ENCODE measurements around the gene MAN1A1. TPM values are rescaled to one million over a fixed set of nuclear protein-coding genes. Genes with fewer than 3 reads are reported as not detected.

MAN1A1 gene
- total RNA-seq, 2 donors from 2014 or later, result 17.9 to 27.9 TPM

- Histone ChIP-seq H3K4me3 (no peak overlapping the region), H3K27ac (no peak overlapping the region), H3K27me3 (replicated peaks; ENCODE audit: insufficient read depth) (no peaks in the 10 kb centered on the region), H3K9me3 (no peaks in the 10 kb centered on the region), H3K4me1 (replicated peaks) (no peaks in the 10 kb centered on the region), H3K36me3 (no peaks in the 10 kb centered on the region)
- intact Hi-C loops (cut with DNase I), result no loop called here
- DNase-seq (ENCODE audit: low spot score), result no peak
- no peak for TF ChIP-seq POLR2A (IDR thresholded peaks at IDR 0.05)
- no peak for TF ChIP-seq POLR2AphosphoS5 (IDR thresholded peaks at IDR 0.05)
- TF ChIP-seq CTCF (IDR thresholded peaks at IDR 0.05), result no peak
Measured at GRCh38 chr6:119264854-119265397, 84.6 kb downstream of the MAN1A1 start.

GRCh38 chr6:119262612-119263011 is 86.9 kb downstream of the MAN1A1 start:
- H3K4me1 ChIP-seq (replicated peaks), result no peaks in the 10 kb centered on the region
- WGBS, result 46% methylated on average over 2 of the region's 2 CpGs
- no peak overlapping the region for H3K4me3 ChIP-seq
- intact Hi-C loops (cut with DNase I), result no loop called here
- no peak overlapping the region for H3K27ac ChIP-seq
- no peaks in the 10 kb centered on the region for H3K36me3 ChIP-seq
- no peak for TF ChIP-seq POLR2A (IDR thresholded peaks at IDR 0.05)
- no peak for TF ChIP-seq CTCF (IDR thresholded peaks at IDR 0.05)
- TF ChIP-seq POLR2AphosphoS5 (IDR thresholded peaks at IDR 0.05), result no peak
- no peaks in the 10 kb centered on the region for H3K27me3 ChIP-seq (replicated peaks; ENCODE audit: insufficient read depth)
- no peaks in the 10 kb centered on the region for H3K9me3 ChIP-seq
- DNase-seq (ENCODE audit: low spot score), result no peak

- no peaks in the 10 kb centered on the region for H3K27me3 ChIP-seq (replicated peaks; ENCODE audit: insufficient read depth)
- H3K4me3 ChIP-seq, result no peak overlapping the region
- no peaks in the 10 kb centered on the region for H3K4me1 ChIP-seq (replicated peaks)
- intact Hi-C loops (cut with DNase I), result no loop called here
- no peak for DNase-seq (ENCODE audit: low spot score)
- H3K36me3 ChIP-seq, result no peaks in the 10 kb centered on the region
- TF ChIP-seq CTCF (IDR thresholded peaks at IDR 0.05) (no peak), POLR2A (IDR thresholded peaks at IDR 0.05) (no peak), POLR2AphosphoS5 (IDR thresholded peaks at IDR 0.05) (no peak)
- 70% methylated on average over 3 of the region's 3 CpGs for WGBS
- H3K27ac ChIP-seq, result no peak overlapping the region
- no peaks in the 10 kb centered on the region for H3K9me3 ChIP-seq
Measured at GRCh38 chr6:119261944-119262284, 87.6 kb downstream of the MAN1A1 start.

GRCh38 chr6:119259027-119259426 is 90.5 kb downstream of the MAN1A1 start:
- no peak for TF ChIP-seq POLR2AphosphoS5 (IDR thresholded peaks at IDR 0.05)
- no peak for TF ChIP-seq POLR2A (IDR thresholded peaks at IDR 0.05)
- TF ChIP-seq CTCF (IDR thresholded peaks at IDR 0.05), result no peak
- no peak for DNase-seq (ENCODE audit: low spot score)
- Histone ChIP-seq H3K4me3 (no peak overlapping the region), H3K27ac (no peak overlapping the region), H3K36me3 (no peaks in the 10 kb centered on the region), H3K27me3 (replicated peaks; ENCODE audit: insufficient read depth) (no peaks in the 10 kb centered on the region), H3K9me3 (no peaks in the 10 kb centered on the region), H3K4me1 (replicated peaks) (no peaks in the 10 kb centered on the region)
- intact Hi-C loops (cut with DNase I), result no loop called here
- 49% methylated on average over 1 of the region's 1 CpG for WGBS

GRCh38 chr6:119257726-119258125 is 91.8 kb downstream of the MAN1A1 start:
- no peaks in the 10 kb centered on the region for H3K36me3 ChIP-seq
- WGBS, result 93% methylated on average over 1 of the region's 1 CpG
- no peak for DNase-seq (ENCODE audit: low spot score)
- no peak for TF ChIP-seq CTCF (IDR thresholded peaks at IDR 0.05)
- H3K27ac ChIP-seq, result no peak overlapping the region
- H3K9me3 ChIP-seq, result no peaks in the 10 kb centered on the region
- no peaks in the 10 kb centered on the region for H3K27me3 ChIP-seq (replicated peaks; ENCODE audit: insufficient read depth)
- intact Hi-C loops (cut with DNase I), result no loop called here
- H3K4me3 ChIP-seq, result no peak overlapping the region
- no peaks in the 10 kb centered on the region for H3K4me1 ChIP-seq (replicated peaks)

All from prostate gland (tissue), 2 donors.